Measurements from ENCODE around the gene MPZ. TPM values are rescaled to one million over a fixed set of nuclear protein-coding genes. Genes with fewer than 3 reads are reported as not detected.

MPZ gene
- total and polyA plus RNA-seq, 9 of the 15 experiments (the other 6 are each of a cell fraction or from before 2014, with no cell fraction given) = 0.22 to 16.6 (median 10.9) TPM

DNA sequence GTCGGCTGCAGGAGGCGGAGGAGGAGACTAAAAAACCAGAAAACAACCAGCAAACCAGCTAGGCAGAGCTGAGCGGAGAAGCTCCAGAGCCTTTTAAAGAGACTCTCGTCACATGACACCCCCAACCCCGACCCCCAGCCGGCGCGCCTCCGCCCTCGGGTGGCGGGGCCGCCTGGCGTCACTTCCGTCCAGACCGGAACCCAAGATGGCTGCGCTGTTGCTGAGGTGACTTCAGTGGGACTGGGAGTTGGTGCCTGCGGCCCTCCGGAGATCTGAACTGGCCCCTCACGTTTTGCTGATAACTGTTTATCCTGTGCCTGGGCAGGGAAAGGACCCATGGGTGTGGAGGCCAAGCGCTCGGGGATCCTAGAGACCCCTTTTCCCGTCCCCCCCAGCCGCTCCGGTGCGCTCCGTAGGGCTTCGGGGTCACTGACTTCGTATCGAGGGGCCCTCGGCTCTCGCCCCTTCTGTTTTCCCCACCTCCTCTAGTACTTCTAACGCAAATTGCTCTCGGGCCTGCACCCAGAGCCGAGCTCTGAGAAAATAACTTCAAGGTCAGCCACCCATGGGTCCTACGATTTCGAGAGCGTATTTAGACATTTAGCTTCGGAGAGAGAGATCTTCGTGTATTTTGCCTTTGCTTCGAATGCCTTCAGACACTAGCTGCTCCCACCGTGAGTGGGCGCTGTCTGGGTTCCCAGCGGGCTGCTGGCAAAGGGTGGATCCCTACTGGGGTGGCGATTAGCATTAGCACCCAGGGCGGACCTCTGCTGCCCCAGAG is 4.6 kb upstream of the MPZ start, which contains the start of gene SDHC (continued):
- TF ChIP-seq MYNN (IDR thresholded peaks at IDR 0.05) = no peak; the same call in 1 of the 2 replicates
- TF ChIP-seq MYNN (CRISPR knock-in tag; IDR thresholded peaks at IDR 0.05) = no peak
- TF ChIP-seq, protein P1, sequence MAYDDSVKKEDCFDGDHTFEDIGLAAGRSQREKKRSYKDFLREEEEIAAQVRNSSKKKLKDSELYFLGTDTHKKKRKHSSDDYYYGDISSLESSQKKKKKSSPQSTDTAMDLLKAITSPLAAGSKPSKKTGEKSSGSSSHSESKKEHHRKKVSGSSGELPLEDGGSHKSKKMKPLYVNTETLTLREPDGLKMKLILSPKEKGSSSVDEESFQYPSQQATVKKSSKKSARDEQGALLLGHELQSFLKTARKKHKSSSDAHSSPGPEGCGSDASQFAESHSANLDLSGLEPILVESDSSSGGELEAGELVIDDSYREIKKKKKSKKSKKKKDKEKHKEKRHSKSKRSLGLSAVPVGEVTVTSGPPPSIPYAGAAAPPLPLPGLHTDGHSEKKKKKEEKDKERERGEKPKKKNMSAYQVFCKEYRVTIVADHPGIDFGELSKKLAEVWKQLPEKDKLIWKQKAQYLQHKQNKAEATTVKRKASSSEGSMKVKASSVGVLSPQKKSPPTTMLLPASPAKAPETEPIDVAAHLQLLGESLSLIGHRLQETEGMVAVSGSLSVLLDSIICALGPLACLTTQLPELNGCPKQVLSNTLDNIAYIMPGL (CRISPR knock-in tag; IDR thresholded peaks at IDR 0.05) = 0 out of 2 replicates have a peak, but pooled peaks have one; percentile 32
- 0 out of 2 replicates have a peak, but pooled peaks have one; percentile 9 for TF ChIP-seq FOXK1 (CRISPR knock-in tag; IDR thresholded peaks at IDR 0.05; ENCODE audit: borderline replicate concordance)
- peak; percentile 29 for TF ChIP-seq ZNF24 (IDR thresholded peaks at IDR 0.05)
- no peak for TF ChIP-seq ERF (CRISPR knock-in tag; IDR thresholded peaks at IDR 0.05)
- no peak for TF ChIP-seq ZNF699 (CRISPR knock-in tag; IDR thresholded peaks at IDR 0.05; ENCODE audit: insufficient replicate concordance)
- TF ChIP-seq BRD9 (IDR thresholded peaks at IDR 0.05; ENCODE audit: low read depth, partially characterized antibody) = peak; percentile 52
- peak; percentile 74 for TF ChIP-seq SMAD1 (IDR thresholded peaks at IDR 0.05; ENCODE audit: low read depth, low read length, partially characterized antibody)
- TF ChIP-seq, protein P2, sequence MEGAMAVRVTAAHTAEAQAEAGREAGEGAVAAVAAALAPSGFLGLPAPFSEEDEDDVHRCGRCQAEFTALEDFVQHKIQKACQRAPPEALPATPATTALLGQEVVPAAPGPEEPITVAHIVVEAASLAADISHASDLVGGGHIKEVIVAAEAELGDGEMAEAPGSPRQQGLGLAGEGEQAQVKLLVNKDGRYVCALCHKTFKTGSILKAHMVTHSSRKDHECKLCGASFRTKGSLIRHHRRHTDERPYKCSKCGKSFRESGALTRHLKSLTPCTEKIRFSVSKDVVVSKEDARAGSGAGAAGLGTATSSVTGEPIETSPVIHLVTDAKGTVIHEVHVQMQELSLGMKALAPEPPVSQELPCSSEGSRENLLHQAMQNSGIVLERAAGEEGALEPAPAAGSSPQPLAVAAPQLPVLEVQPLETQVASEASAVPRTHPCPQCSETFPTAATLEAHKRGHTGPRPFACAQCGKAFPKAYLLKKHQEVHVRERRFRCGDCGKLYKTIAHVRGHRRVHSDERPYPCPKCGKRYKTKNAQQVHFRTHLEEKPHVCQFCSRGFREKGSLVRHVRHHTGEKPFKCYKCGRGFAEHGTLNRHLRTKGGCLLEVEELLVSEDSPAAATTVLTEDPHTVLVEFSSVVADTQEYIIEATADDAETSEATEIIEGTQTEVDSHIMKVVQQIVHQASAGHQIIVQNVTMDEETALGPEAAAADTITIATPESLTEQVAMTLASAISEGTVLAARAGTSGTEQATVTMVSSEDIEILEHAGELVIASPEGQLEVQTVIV (CRISPR knock-in tag; IDR thresholded peaks at IDR 0.05; ENCODE audit: borderline replicate concordance) = no peak
- peak in 1 of 2 experiments; percentile 83; a peak in 2 of 4 replicates for TF ChIP-seq TEAD1 (CRISPR knock-in tag; IDR thresholded peaks at IDR 0.05)
- TF ChIP-seq CREB1 (IDR thresholded peaks at IDR 0.05) = peak; percentile 88
- TF ChIP-seq CREB1 (CRISPR knock-in tag; IDR thresholded peaks at IDR 0.05) = peak; percentile 90
- no peak for TF ChIP-seq CBX2 (IDR thresholded peaks at IDR 0.05; ENCODE audit: insufficient read depth, low read length, poor library complexity, severe bottlenecking)
- TF ChIP-seq, protein P3, sequence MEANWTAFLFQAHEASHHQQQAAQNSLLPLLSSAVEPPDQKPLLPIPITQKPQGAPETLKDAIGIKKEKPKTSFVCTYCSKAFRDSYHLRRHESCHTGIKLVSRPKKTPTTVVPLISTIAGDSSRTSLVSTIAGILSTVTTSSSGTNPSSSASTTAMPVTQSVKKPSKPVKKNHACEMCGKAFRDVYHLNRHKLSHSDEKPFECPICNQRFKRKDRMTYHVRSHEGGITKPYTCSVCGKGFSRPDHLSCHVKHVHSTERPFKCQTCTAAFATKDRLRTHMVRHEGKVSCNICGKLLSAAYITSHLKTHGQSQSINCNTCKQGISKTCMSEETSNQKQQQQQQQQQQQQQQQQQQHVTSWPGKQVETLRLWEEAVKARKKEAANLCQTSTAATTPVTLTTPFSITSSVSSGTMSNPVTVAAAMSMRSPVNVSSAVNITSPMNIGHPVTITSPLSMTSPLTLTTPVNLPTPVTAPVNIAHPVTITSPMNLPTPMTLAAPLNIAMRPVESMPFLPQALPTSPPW (CRISPR knock-in tag; IDR thresholded peaks at IDR 0.05) = peak; percentile 93
- peak; percentile 96 for TF ChIP-seq TOE1 (IDR thresholded peaks at IDR 0.05; ENCODE audit: borderline replicate concordance)
- TF ChIP-seq TOE1 (CRISPR knock-in tag; IDR thresholded peaks at IDR 0.05; ENCODE audit: borderline replicate concordance, low read depth) = no peak
- TF ChIP-seq, protein P4, sequence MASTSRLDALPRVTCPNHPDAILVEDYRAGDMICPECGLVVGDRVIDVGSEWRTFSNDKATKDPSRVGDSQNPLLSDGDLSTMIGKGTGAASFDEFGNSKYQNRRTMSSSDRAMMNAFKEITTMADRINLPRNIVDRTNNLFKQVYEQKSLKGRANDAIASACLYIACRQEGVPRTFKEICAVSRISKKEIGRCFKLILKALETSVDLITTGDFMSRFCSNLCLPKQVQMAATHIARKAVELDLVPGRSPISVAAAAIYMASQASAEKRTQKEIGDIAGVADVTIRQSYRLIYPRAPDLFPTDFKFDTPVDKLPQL (IDR thresholded peaks at IDR 0.05; ENCODE audit: extremely low read depth, insufficient read length) = peak; percentile 68
- TF ChIP-seq CCAR2 (IDR thresholded peaks at IDR 0.05; ENCODE audit: low read depth, low read length) = no peak
- TF ChIP-seq SMARCB1 (IDR thresholded peaks at IDR 0.05; ENCODE audit: insufficient read length, low read depth) = no peak
- TF ChIP-seq ZFX (CRISPR knock-in tag; IDR thresholded peaks at IDR 0.05) = peak; percentile 97
- TF ChIP-seq TFAM (CRISPR knock-in tag; conservative IDR thresholded peaks at IDR 0.05) = no peak
- TF ChIP-seq GATAD2A (IDR thresholded peaks at IDR 0.05) = no peak
